ENCODE results near the gene VPS52. TPM values are rescaled to one million over a fixed set of nuclear protein-coding genes. Genes with fewer than 3 reads are reported as not detected.
A peak's percentile ranks its signal among the peaks of the same experiment; 100 is the strongest.

Gene VPS52
- total RNA-seq, 1 experiment from 2014 or later, result 58.2 TPM

DNA sequence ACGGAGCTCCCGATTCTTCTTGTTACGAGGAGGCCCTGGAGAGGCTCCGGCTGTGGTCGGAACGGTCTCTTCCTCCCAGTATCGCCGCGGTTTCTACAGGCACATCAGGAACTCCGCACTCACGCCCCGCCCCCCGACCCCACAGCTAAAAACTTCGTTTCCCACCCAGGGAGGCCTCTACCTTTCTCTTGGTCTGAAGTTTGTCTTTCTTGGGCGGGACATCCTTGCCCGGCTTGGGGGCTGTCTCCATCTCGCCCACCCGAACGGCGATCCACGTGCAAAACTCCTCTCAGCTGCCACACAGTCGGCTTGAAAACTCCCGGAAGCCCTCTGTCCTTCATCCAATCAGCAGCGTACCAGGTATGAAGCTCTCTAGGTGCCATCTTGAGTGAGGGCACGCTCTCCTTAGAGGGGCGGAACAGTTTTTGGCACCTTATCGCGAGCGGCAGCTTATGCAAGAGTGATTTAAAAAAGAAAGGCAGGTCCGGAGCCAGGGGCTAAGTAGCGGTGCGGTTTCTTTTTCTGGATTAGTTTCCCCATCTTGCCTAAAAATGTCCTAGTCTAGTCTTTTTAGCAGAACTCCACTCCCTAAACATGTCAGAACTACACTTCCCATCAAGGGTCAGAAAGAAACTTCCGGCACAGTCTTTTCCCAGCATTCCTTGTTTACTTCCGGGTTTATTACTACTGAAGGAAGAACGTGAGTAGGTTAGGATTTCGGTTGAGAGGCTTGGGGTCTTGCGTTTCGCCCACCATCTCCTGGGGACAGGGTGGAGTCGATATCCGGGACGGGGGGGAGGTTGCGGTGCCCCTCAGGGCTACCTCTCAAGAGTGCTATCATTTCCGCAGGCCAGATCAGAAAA, 17.5 kb upstream of the VPS52 start, which contains the start of the genes PFDN6 and WDR46 (continued):
- TF ChIP-seq, protein P1, sequence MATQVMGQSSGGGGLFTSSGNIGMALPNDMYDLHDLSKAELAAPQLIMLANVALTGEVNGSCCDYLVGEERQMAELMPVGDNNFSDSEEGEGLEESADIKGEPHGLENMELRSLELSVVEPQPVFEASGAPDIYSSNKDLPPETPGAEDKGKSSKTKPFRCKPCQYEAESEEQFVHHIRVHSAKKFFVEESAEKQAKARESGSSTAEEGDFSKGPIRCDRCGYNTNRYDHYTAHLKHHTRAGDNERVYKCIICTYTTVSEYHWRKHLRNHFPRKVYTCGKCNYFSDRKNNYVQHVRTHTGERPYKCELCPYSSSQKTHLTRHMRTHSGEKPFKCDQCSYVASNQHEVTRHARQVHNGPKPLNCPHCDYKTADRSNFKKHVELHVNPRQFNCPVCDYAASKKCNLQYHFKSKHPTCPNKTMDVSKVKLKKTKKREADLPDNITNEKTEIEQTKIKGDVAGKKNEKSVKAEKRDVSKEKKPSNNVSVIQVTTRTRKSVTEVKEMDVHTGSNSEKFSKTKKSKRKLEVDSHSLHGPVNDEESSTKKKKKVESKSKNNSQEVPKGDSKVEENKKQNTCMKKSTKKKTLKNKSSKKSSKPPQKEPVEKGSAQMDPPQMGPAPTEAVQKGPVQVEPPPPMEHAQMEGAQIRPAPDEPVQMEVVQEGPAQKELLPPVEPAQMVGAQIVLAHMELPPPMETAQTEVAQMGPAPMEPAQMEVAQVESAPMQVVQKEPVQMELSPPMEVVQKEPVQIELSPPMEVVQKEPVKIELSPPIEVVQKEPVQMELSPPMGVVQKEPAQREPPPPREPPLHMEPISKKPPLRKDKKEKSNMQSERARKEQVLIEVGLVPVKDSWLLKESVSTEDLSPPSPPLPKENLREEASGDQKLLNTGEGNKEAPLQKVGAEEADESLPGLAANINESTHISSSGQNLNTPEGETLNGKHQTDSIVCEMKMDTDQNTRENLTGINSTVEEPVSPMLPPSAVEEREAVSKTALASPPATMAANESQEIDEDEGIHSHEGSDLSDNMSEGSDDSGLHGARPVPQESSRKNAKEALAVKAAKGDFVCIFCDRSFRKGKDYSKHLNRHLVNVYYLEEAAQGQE (IDR thresholded peaks at IDR 0.05; ENCODE audit: low read depth), result no peak
- TF ChIP-seq EZH2phosphoT487 (IDR thresholded peaks at IDR 0.05; ENCODE audit: borderline replicate concordance) (no peak), JUND (IDR thresholded peaks at IDR 0.05) (no peak), EGR1 (IDR thresholded peaks at IDR 0.05; ENCODE audit: low read depth) (no peak)

DNA sequence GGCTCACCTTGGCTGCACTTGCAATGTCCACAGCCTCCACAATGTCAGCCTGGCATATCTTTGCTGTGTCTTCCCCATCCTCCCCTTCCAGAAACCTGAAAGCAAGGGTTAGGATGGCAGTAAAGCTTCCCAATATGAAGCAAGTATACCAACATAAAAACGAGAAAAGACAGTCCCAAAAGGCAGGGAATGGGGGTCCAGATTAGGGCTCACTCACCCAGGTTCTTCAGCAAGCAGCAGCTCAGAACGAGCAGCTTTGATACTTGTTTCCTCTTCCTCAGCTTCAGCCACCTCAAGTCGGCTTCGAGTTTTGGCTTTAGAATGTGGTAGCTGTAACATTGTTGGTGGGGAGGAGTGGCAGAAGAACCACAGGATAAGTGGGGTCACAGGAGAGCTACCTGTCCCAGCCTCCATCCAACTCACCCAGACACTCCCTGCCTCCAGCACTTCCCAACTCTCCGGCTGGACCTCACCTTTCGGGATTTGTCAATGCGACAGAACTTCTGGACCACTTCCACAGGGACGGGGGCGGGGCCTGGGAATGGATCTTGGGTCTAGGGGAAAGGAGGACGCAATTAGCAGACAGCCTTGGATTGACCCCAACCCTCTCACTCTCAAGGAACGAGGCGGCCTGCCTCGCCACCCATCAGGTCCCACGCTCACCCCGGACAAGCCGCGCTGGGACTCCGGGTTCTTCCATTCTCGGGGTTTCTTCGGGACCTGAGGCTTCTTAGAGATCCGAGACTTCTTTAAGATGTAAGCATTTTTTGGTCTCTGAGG, 16.7 kb upstream of the VPS52 start:
- Histone ChIP-seq H3K9ac (ENCODE audit: low read length) (peak overlapping the region; percentile 90), H2AFZ (ENCODE audit: low read depth, low read length, poor library complexity, severe bottlenecking) (peak overlapping the region; percentile 99), H3K4me2 (ENCODE audit: low read length) (peak overlapping the region; percentile 96), H3K36me3 (ENCODE audit: control insufficient read depth in 1 of 2, insufficient read depth in 2 of 2, low read length in 2 of 2) (peaks cover 32 to 40% of the 10 kb centered on the region in 2 experiments; a peak in 3 of 4 replicates), H3K4me3 (replicated peaks in 1 of 2; ENCODE audit: low read depth in 1 of 2, low read length in 2 of 2) (peak overlapping the region; percentile 97), H4K20me1 (ENCODE audit: insufficient read depth) (no peaks in the 10 kb centered on the region), H3K9me3 (ENCODE audit: control insufficient read depth in 1 of 2, insufficient read depth in 1 of 2, low read depth in 1 of 2, low read length in 2 of 2) (no peaks in the 10 kb centered on the region), H3K79me2 (ENCODE audit: insufficient read depth, low read length) (peaks cover 54% of the 10 kb centered on the region), H3K9me2 (ENCODE audit: insufficient read depth) (no peaks in the 10 kb centered on the region), H3K27ac (ENCODE audit: low read depth, low read length) (peak overlapping the region; percentile 67), H3K27me3 (ENCODE audit: insufficient read depth, low read length) (no peaks in the 10 kb centered on the region), H3K4me1 (ENCODE audit: control insufficient read depth in 1 of 2, insufficient read depth in 2 of 2, low read length in 2 of 2) (peaks cover 10 to 15% of the 10 kb centered on the region in 2 experiments)
- BruUV-seq (replicated peaks), result TSS peak; percentile 72
- TF ChIP-seq ZFX (IDR thresholded peaks at IDR 0.05) (peak; percentile 23; the same call in 1 of the 2 replicates), FOSL1 (IDR thresholded peaks at IDR 0.05; ENCODE audit: low read depth) (no peak), SP1 (IDR thresholded peaks at IDR 0.05; ENCODE audit: low read depth) (no peak), EZH2 (IDR thresholded peaks at IDR 0.05) (no peak)
- no peak for ATAC-seq
- ChIA-PET POLR2A (interaction anchor here (1.1 to 2.1 kb wide), 4 partner anchors 9 to 17 kb away, joined by 9 to 11 read pairs (median 10); partner anchors contain the start of genes B3GALT4, RPS18 and VPS52), CTCF (interaction anchor here (1.7 to 2.3 kb wide), 4 partner anchors 9 to 11 kb away, joined by 5 to 11 read pairs (median 6); partner anchors contain the start of genes B3GALT4 and RGL2), RAD21 (ENCODE audit: low non-redundant PET in 1 of 2, low total read pairs in 2 of 2, uncharacterized antibody in 2 of 2, unreplicated experiment in 2 of 2) (no interaction called here)
- DNase-seq (ENCODE audit: low read depth, low spot score), result no peak
- intact Hi-C loops (cut with micrococcal nuclease), result loop anchor here (5.0 kb wide), 1 partner anchor 104 kb away; the partner anchor contains the start of gene KIFC1

All from HCT116 (cell line).